WI38 (cell line): Measurements from ENCODE around the gene AZIN2.
"Not testable (repeated sequence)": the region's sequence is repeated elsewhere in the genome, so short reads cannot be mapped to it uniquely, and the experiment has no call there.

Source experiments
- H3K4me3 ChIP-seq: 2 replicates; pipeline ENCODE4 v1.5.1; 2011; ENCODE audit warnings: low read depth, mild to moderate bottlenecking, control low read depth, low read length
- CTCF ChIP-seq: IDR thresholded peaks from 2 replicates; pipeline ENCODE4 v1.5.1; 2012; ENCODE audit warnings: low read depth, mild to moderate bottlenecking, control low read depth, low read length

AZIN2 gene

GRCh38 chr1:33123266-33123665 lies 42.3 kb downstream of the AZIN2 start:
- TF ChIP-seq CTCF: no peak
- H3K4me3 ChIP-seq: no peak overlapping the region

- not testable (repeated sequence) for H3K4me3 ChIP-seq
Observed at GRCh38 chr1:33124647-33125046, 43.7 kb downstream of the AZIN2 start.

- no peak for TF ChIP-seq CTCF
- peak overlapping the region; percentile 93 for H3K4me3 ChIP-seq
Observed at GRCh38 chr1:33126411-33127000, 45.6 kb downstream of the AZIN2 start.

GRCh38 chr1:33127001-33127823 lies 46.3 kb downstream of the AZIN2 start:
- H3K4me3 ChIP-seq: peak overlapping the region; percentile 93
- peak; percentile 91 for TF ChIP-seq CTCF

- TF ChIP-seq CTCF: no peak
- no peak overlapping the region for H3K4me3 ChIP-seq
Observed at GRCh38 chr1:33128781-33129180, 47.8 kb downstream of the AZIN2 start.

GRCh38 chr1:33130297-33130696 lies 49.3 kb downstream of the AZIN2 start:
- no peak overlapping the region for H3K4me3 ChIP-seq
- no peak for TF ChIP-seq CTCF

GRCh38 chr1:33131191-33131590 lies 50.2 kb downstream of the AZIN2 start:
- no peak overlapping the region for H3K4me3 ChIP-seq
- no peak for TF ChIP-seq CTCF

GRCh38 chr1:33132549-33132948 lies 51.6 kb downstream of the AZIN2 start:
- no peak overlapping the region for H3K4me3 ChIP-seq
- TF ChIP-seq CTCF: no peak
